ENCODE results near the gene MCC. TPM values are rescaled to one million over a fixed set of nuclear protein-coding genes. Genes with fewer than 3 reads are reported as not detected.

The MCC gene
- total and polyA plus RNA-seq, 2 donors from 2014 or later: 2.4 to 20.6 TPM

DNA sequence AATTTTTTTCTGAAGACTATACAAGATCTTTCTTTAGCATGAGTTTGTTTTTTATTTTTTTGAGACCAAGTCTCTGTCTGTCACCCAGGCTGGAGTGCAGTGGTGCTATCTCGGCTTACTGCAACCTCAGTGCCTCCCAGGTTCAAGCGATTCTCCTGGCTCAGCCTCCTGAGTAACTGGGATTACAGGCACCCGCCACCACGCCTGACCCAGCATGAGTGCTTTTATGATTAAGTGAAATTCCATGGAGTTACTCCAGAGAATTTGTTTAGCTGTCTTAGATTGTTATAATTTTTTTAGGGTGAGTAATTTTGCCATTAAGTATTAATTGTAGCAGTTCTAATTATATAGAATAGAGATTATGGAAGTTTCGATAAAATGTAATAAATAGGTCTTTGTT lies 39.5 kb upstream of the MCC start:
- Histone ChIP-seq H3K27ac (ENCODE audit: low read depth in 2 of 2, low read length in 2 of 2) (no peak overlapping the region), H3K9ac (ENCODE audit: low read length in 3 of 3) (no peak overlapping the region), H3K27me3 (ENCODE audit: control insufficient read depth, insufficient read depth, low read length) (no peaks in the 10 kb centered on the region), H3K4me1 (ENCODE audit: control insufficient read depth in 2 of 3, insufficient read depth in 2 of 3, low read depth in 1 of 3, low read length in 3 of 3) (no peaks in the 10 kb centered on the region), H3K4me3 (ENCODE audit: low read length in 3 of 3) (no peak overlapping the region), H3K9me3 (ENCODE audit: control insufficient read depth in 2 of 3, insufficient read depth in 1 of 3, low read length in 3 of 3) (peaks cover 0 to 7% (median 2%) of the 10 kb centered on the region in 3 donors), H3K36me3 (ENCODE audit: control insufficient read depth in 2 of 3, insufficient read depth in 3 of 3, low read length in 3 of 3) (peaks cover under 1 to 3% (median under 1%) of the 10 kb centered on the region in 3 donors)
- intact Hi-C loops (cut with DNase I): no loop called here
- no peak for FAIRE-seq
- no peak for DNase-seq
- TF ChIP-seq, protein P1, sequence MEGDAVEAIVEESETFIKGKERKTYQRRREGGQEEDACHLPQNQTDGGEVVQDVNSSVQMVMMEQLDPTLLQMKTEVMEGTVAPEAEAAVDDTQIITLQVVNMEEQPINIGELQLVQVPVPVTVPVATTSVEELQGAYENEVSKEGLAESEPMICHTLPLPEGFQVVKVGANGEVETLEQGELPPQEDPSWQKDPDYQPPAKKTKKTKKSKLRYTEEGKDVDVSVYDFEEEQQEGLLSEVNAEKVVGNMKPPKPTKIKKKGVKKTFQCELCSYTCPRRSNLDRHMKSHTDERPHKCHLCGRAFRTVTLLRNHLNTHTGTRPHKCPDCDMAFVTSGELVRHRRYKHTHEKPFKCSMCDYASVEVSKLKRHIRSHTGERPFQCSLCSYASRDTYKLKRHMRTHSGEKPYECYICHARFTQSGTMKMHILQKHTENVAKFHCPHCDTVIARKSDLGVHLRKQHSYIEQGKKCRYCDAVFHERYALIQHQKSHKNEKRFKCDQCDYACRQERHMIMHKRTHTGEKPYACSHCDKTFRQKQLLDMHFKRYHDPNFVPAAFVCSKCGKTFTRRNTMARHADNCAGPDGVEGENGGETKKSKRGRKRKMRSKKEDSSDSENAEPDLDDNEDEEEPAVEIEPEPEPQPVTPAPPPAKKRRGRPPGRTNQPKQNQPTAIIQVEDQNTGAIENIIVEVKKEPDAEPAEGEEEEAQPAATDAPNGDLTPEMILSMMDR (IDR thresholded peaks at IDR 0.05; ENCODE audit: borderline replicate concordance, extremely low read depth, insufficient read depth): no peak

DNA sequence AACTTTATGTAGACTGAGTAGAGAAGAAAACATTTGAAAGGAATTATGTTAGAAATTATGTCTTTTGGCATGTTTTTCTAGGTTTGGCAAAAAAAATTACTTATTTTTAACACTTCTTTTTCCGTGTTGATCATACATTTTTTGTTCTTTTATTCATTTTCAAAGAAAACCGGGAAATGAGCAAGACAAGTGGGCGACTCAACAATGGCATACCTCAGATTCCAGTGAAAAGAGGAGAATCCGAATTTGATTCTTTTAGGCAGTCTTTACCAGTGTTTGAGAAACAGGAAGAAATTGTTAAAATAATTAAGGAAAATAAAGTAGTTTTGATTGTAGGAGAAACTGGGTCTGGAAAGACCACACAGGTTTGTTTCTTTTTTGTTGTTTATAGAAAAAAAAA lies 38.2 kb upstream of the MCC start:
- FAIRE-seq: no peak

DNA sequence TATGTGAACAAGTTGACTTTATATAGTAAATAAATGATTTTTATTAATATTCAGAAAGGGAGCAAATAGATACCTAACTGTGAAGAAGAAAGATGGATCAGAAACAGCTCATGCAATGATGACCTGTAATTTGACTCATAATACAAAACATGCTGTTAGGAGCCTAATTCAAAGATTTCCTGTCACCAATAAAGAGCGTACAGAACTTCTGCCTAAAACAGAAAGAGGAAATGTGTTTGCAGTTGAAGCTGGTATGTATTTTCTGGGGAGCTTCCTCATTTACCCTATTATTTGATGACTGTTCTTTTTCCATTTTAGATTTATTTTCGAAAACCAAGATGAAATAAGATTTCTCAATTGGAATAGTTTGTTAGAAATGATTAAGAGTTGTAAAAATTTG lies 36.7 kb upstream of the MCC start:
- Histone ChIP-seq H3K27ac (ENCODE audit: low read depth in 2 of 2, low read length in 2 of 2) (no peak overlapping the region), H3K9me3 (ENCODE audit: control insufficient read depth in 2 of 3, insufficient read depth in 1 of 3, low read length in 3 of 3) (no peaks in the 10 kb centered on the region), H3K4me1 (ENCODE audit: control insufficient read depth in 2 of 3, insufficient read depth in 2 of 3, low read depth in 1 of 3, low read length in 3 of 3) (peaks cover 0 to 2% (median 0%) of the 10 kb centered on the region in 3 donors), H3K4me3 (ENCODE audit: low read length in 3 of 3) (no peak overlapping the region), H3K27me3 (ENCODE audit: control insufficient read depth, insufficient read depth, low read length) (no peaks in the 10 kb centered on the region), H3K36me3 (ENCODE audit: control insufficient read depth in 2 of 3, insufficient read depth in 3 of 3, low read length in 3 of 3) (peaks cover 0 to 6% (median 2%) of the 10 kb centered on the region in 3 donors), H3K9ac (ENCODE audit: low read length in 3 of 3) (no peak overlapping the region)
- TF ChIP-seq, protein P1 (IDR thresholded peaks at IDR 0.05; ENCODE audit: borderline replicate concordance, extremely low read depth, insufficient read depth): no peak
- DNase-seq (no peak), FAIRE-seq (no peak)
- intact Hi-C loops (cut with DNase I): no loop called here

More for the DNA sequence above, 38.2 kb upstream of the MCC start:
- H3K36me3 ChIP-seq (ENCODE audit: control insufficient read depth in 2 of 3, insufficient read depth in 3 of 3, low read length in 3 of 3): no peaks in the 10 kb centered on the region
- TF ChIP-seq, protein P1 (IDR thresholded peaks at IDR 0.05; ENCODE audit: borderline replicate concordance, extremely low read depth, insufficient read depth): no peak
- peaks cover 0 to 7% (median 2%) of the 10 kb centered on the region in 3 donors for H3K9me3 ChIP-seq (ENCODE audit: control insufficient read depth in 2 of 3, insufficient read depth in 1 of 3, low read length in 3 of 3)
- no peak overlapping the region for H3K27ac ChIP-seq (ENCODE audit: low read depth in 2 of 2, low read length in 2 of 2)
- no peak overlapping the region for H3K4me3 ChIP-seq (ENCODE audit: low read length in 3 of 3)
- H3K9ac ChIP-seq (ENCODE audit: low read length in 3 of 3): no peak overlapping the region
- intact Hi-C loops (cut with DNase I): no loop called here
- H3K4me1 ChIP-seq (ENCODE audit: control insufficient read depth in 2 of 3, insufficient read depth in 2 of 3, low read depth in 1 of 3, low read length in 3 of 3): no peaks in the 10 kb centered on the region
- no peaks in the 10 kb centered on the region for H3K27me3 ChIP-seq (ENCODE audit: control insufficient read depth, insufficient read depth, low read length)
- no peak for DNase-seq

- no peaks in the 10 kb centered on the region for H3K9me3 ChIP-seq (ENCODE audit: control insufficient read depth in 2 of 3, insufficient read depth in 1 of 3, low read length in 3 of 3)
- DNase-seq (no peak), FAIRE-seq (no peak)
- H3K27ac ChIP-seq (ENCODE audit: low read depth in 2 of 2, low read length in 2 of 2): no peak overlapping the region
- no peaks in the 10 kb centered on the region for H3K27me3 ChIP-seq (ENCODE audit: control insufficient read depth, insufficient read depth, low read length)
- H3K9ac ChIP-seq (ENCODE audit: low read length in 3 of 3): no peak overlapping the region
- TF ChIP-seq, protein P1 (IDR thresholded peaks at IDR 0.05; ENCODE audit: borderline replicate concordance, extremely low read depth, insufficient read depth): no peak
- H3K4me3 ChIP-seq (ENCODE audit: low read length in 3 of 3): no peak overlapping the region
- peaks cover 0 to 6% (median 2%) of the 10 kb centered on the region in 3 donors for H3K36me3 ChIP-seq (ENCODE audit: control insufficient read depth in 2 of 3, insufficient read depth in 3 of 3, low read length in 3 of 3)
- H3K4me1 ChIP-seq (ENCODE audit: control insufficient read depth in 2 of 3, insufficient read depth in 2 of 3, low read depth in 1 of 3, low read length in 3 of 3): peaks cover 0 to 2% (median 0%) of the 10 kb centered on the region in 3 donors
- intact Hi-C loops (cut with DNase I): no loop called here
Measured at GRCh38 chr5:113523168-113523567, 34.9 kb upstream of the MCC start.

Data from kidney (tissue), 14 donors.